Measurements from ENCODE around the gene CDH13. TPM values are rescaled to one million over a fixed set of nuclear protein-coding genes. Genes with fewer than 3 reads are reported as not detected.

CDH13 gene
- total and polyA plus RNA-seq, 2 experiments from 2014 or later: 1.6 to 4.4 TPM

DNA sequence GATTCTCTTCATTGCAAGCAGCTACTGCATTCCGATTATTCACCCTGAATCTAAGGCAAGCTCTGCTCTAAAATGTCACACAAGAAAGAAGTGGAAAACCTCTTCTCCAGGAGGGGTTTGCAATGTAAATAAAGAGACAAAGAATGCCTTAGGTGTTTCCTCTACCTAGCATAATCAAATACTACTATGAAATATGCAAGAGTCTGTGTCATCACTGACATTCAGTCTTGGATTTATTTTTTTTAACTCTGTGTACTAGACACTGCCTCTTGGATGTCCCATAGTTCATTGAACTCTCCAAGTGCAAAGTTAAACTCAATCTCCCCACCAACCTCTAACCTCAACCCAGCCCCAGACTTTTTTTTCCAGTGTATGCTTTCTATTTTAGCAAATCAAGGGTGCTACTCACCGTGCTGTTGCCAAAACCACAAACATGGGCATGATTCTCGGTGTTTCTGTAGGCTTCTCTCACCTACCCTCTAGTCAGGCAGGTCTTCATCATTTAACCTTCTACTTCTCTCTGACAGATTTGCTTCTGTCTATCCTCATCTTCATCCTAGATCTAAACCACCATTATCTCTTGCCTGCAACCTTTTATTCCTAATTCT lies 329.1 kb downstream of the CDH13 start (continued):
- TF ChIP-seq, protein P1, sequence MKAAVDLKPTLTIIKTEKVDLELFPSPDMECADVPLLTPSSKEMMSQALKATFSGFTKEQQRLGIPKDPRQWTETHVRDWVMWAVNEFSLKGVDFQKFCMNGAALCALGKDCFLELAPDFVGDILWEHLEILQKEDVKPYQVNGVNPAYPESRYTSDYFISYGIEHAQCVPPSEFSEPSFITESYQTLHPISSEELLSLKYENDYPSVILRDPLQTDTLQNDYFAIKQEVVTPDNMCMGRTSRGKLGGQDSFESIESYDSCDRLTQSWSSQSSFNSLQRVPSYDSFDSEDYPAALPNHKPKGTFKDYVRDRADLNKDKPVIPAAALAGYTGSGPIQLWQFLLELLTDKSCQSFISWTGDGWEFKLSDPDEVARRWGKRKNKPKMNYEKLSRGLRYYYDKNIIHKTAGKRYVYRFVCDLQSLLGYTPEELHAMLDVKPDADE (IDR thresholded peaks at IDR 0.05): no peak
- TF ChIP-seq ZNF114 (CRISPR knock-in tag; IDR thresholded peaks at IDR 0.05): no peak
- TF ChIP-seq POLR2AphosphoS5 (IDR thresholded peaks at IDR 0.05; ENCODE audit: low read depth): no peak
- no peak for TF ChIP-seq ZNF462 (CRISPR knock-in tag; IDR thresholded peaks at IDR 0.05)

DNA sequence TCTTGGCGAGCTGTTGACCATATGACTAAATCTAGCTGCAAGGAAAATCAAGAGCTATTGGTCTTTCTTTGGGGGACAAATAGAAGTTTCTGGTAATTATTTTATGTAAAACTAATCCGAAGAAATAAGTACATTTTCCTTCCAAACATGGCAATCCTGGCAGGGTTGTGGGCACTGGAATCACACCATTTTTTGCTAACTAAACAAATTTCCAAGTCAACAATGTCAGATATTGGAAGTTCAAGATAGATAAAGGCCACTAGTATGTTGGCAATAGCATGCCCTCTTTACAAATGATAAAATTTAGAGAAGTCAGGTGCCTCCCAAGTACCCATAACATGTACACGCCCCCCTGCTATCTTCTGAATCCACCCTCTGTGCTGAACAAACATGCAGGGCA lies 330.4 kb downstream of the CDH13 start:
- Histone ChIP-seq H3K4me3 (no peak overlapping the region), H3K27ac (ENCODE audit: low read depth) (no peak overlapping the region), H3K9me2 (ENCODE audit: insufficient read depth) (0 out of 2 replicates have a peak, but pooled peaks cover 3% of the 10 kb centered on the region), H3K4me2 (no peak overlapping the region), H3K27me3 (ENCODE audit: insufficient read depth) (no peaks in the 10 kb centered on the region), H2AFZ (no peak overlapping the region), H4K20me1 (replicated peaks; ENCODE audit: insufficient read depth) (no peaks in the 10 kb centered on the region), H3K4me1 (ENCODE audit: insufficient read depth) (no peaks in the 10 kb centered on the region), H3K36me3 (ENCODE audit: insufficient read depth) (no peaks in the 10 kb centered on the region), H3F3A (replicated peaks; ENCODE audit: low read depth) (no peaks in the 10 kb centered on the region), H3K79me2 (replicated peaks; ENCODE audit: insufficient read depth) (no peaks in the 10 kb centered on the region)
- Mint-ChIP-seq H3K4me1 (0 out of 3 replicates have a peak, but pooled peaks cover 2% of the 10 kb centered on the region), H3K9me3 (no peaks in the 10 kb centered on the region), H3K36me3 (ENCODE audit: low read depth) (no peaks in the 10 kb centered on the region), H3K27ac (no peak overlapping the region), H3K4me3 (no peak overlapping the region), H3K27me3 (ENCODE audit: insufficient read depth, low read depth, poor library complexity) (peaks cover 4% of the 10 kb centered on the region)
- no peak for DNase-seq (ENCODE audit: low spot score)
- no peak for ATAC-seq
- TF ChIP-seq STAT1 (IDR thresholded peaks at IDR 0.05; ENCODE audit: unreplicated experiment) (no peak), EZH2phosphoT487 (IDR thresholded peaks at IDR 0.05; ENCODE audit: unreplicated experiment) (no peak), ZNF462 (CRISPR knock-in tag; IDR thresholded peaks at IDR 0.05) (no peak), CREB1 (CRISPR knock-in tag; IDR thresholded peaks at IDR 0.05; ENCODE audit: low read depth) (no peak)

Data from GM23338 (cell line).